ENCODE data around the gene MAP3K19.

GRCh38 chr2:134988994-134989605 is 58.1 kb downstream of the MAP3K19 start:
- peak in 11 of 12 donors; percentile 20 to 59 (median 41) for TF ChIP-seq CTCF (IDR thresholded peaks at IDR 0.05)
- TF ChIP-seq POLR2A (IDR thresholded peaks at IDR 0.05) = no peak

Measured in heart left ventricle (tissue), 13 donors.